PC-9 (cell line): ENCODE measurements around the gene DOCK11. TPM values are rescaled to one million over a fixed set of nuclear protein-coding genes. Genes with fewer than 3 reads are reported as not detected.

ENCODE experiments used
- BruUV-seq: library from RNA; stranded (reverse); fragments of 400-500 nt; replicated peaks from 2 replicates; lab custom pipeline; 2021; lab: Mats Ljungman, UMichigan
- CTCF ChIA-PET: fragments of 300-600 bp; sonication (Branson Sonifier 250); formaldehyde crosslinking; loops from one replicate; lab custom pipeline; 2022; ENCODE audit warnings: antibody characterized with exemption; lab: Charles Lee
- POLR2A ChIA-PET: fragments of 300-600 bp; sonication (Branson Sonifier 250); formaldehyde crosslinking; loops from one replicate; lab custom pipeline; 2022; ENCODE audit warnings: antibody characterized with exemption; ENCODE audit not compliant: unreplicated experiment; lab: Charles Lee
- DNase-seq, 2 experiments: peaks; one replicate each; pipeline versions ENCODE4 v3.0.0 to v3.0.0-alpha.2; 2015 to 2022; ENCODE audit warnings: mixed read lengths in 1 of 2
- H2AFZ ChIP-seq: fragments of 200-600 bp; sonication (generic); 2 replicates; pipeline ENCODE4 v1.8.1; 2017; ENCODE audit warnings: antibody characterized with exemption
- H3F3A ChIP-seq: fragments of 200-600 bp; sonication (generic); 2 replicates; pipeline ENCODE4 v1.8.1; 2017; ENCODE audit warnings: antibody characterized with exemption, mild to moderate bottlenecking, low read depth; ENCODE audit not compliant: insufficient read depth
- H3K27ac ChIP-seq: fragments of 200-600 bp; sonication (generic); 2 replicates; pipeline ENCODE4 v1.6.1; 2016; ENCODE audit warnings: mixed run types
- H3K27me3 ChIP-seq: fragments of 200-600 bp; sonication (generic); 2 replicates; pipeline ENCODE4 v1.6.1; 2016; ENCODE audit warnings: low read depth, mixed run types; ENCODE audit not compliant: insufficient read depth
- H3K36me3 ChIP-seq: fragments of 200-600 bp; sonication (generic); 2 replicates; pipeline ENCODE4 v1.6.1; 2016; ENCODE audit warnings: low read depth, mixed run types
- H3K4me1 ChIP-seq: fragments of 200-600 bp; sonication (generic); replicated peaks from 2 replicates; pipeline ENCODE4 v1.6.1; 2016; ENCODE audit warnings: mixed run types; ENCODE audit not compliant: insufficient read depth
- H3K4me2 ChIP-seq: fragments of 200-600 bp; sonication (generic); 2 replicates; pipeline ENCODE4 v1.6.1; 2017; ENCODE audit warnings: mixed run types
- H3K4me3 ChIP-seq: fragments of 200-600 bp; sonication (generic); 2 replicates; pipeline ENCODE4 v1.6.1; 2016; ENCODE audit warnings: mixed run types
- H3K79me2 ChIP-seq: fragments of 200-600 bp; sonication (generic); 2 replicates; pipeline ENCODE4 v1.6.1; 2017; ENCODE audit warnings: low read depth, mixed run types
- H3K9me2 ChIP-seq: fragments of 200-600 bp; sonication (generic); 2 replicates; pipeline ENCODE4 v1.8.1; 2017; ENCODE audit warnings: mild to moderate bottlenecking; ENCODE audit not compliant: insufficient read depth
- H3K9me3 ChIP-seq: fragments of 200-600 bp; sonication (generic); 2 replicates; pipeline ENCODE4 v1.8.1; 2016; ENCODE audit warnings: low read depth; ENCODE audit not compliant: insufficient read depth
- H4K20me1 ChIP-seq: fragments of 200-600 bp; sonication (generic); 2 replicates; pipeline ENCODE4 v1.8.1; 2017; ENCODE audit not compliant: insufficient read depth
- EZH2 ChIP-seq: fragments of 200-600 bp; sonication (generic); IDR thresholded peaks from 2 replicates; pipeline ENCODE4 v1.8.0; 2017; ENCODE audit warnings: antibody characterized with exemption, low read depth
- intact Hi-C: fragments of 100-400 bp; cut with micrococcal nuclease; formaldehyde crosslinking; loops from one replicate; pipeline ENCODE4 v1.10.0; 2022; ENCODE audit not compliant: unreplicated experiment
- total RNA-seq: library from RNA; stranded (reverse); gene quantifications from 2 replicates; pipeline ENCODE4 v1.2.3, GENCODE V29; 2021
- TF ChIP-seq, protein P1 (sequence below): fragments of 200-600 bp; sonication (generic); conservative IDR thresholded peaks from 2 replicates; pipeline ENCODE4 v1.6.1; 2017; ENCODE audit warnings: mixed run types, antibody characterized with exemption, mild to moderate bottlenecking, moderate library complexity

The DOCK11 gene
- total RNA-seq, 1 experiment from 2014 or later: 9.0 TPM

DNA sequence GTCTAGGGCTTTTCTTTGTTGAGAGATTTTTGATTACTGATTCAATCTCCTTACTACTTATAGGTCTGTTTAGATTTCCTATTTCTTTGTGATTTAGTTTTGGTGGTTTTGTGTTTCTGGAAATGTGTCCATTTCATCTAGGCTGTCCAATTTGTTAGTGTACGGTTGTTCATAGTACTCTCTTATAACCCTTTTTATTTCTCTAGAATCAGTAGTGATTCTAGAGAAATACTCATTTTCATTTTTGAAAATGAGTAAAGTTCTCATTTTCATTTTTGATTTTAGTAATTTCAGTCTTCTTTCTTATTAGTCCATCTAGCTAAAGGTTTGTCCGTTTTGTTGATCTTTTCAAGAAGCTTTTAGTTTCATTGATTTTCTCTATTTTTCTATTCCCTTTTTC lies 239.3 kb downstream of the DOCK11 start:
- Histone ChIP-seq H3K36me3 (peaks cover 20% of the 10 kb centered on the region), H3K4me2 (no peak overlapping the region), H3K9me3 (peaks cover 8% of the 10 kb centered on the region; the same call in 1 of the 2 replicates), H3F3A (peaks cover 18% of the 10 kb centered on the region; the same call in 1 of the 2 replicates), H2AFZ (no peak overlapping the region), H3K4me3 (no peak overlapping the region), H4K20me1 (no peaks in the 10 kb centered on the region), H3K27ac (no peak overlapping the region), H3K27me3 (no peaks in the 10 kb centered on the region), H3K4me1 (peaks cover 17% of the 10 kb centered on the region), H3K79me2 (peaks cover 89% of the 10 kb centered on the region), H3K9me2 (no peaks in the 10 kb centered on the region)
- no peak for DNase-seq
- intact Hi-C loops: no loop called here
- ChIA-PET CTCF (no interaction called here), POLR2A (no interaction called here)
- TF ChIP-seq EZH2: no peak
- TF ChIP-seq, protein P1, sequence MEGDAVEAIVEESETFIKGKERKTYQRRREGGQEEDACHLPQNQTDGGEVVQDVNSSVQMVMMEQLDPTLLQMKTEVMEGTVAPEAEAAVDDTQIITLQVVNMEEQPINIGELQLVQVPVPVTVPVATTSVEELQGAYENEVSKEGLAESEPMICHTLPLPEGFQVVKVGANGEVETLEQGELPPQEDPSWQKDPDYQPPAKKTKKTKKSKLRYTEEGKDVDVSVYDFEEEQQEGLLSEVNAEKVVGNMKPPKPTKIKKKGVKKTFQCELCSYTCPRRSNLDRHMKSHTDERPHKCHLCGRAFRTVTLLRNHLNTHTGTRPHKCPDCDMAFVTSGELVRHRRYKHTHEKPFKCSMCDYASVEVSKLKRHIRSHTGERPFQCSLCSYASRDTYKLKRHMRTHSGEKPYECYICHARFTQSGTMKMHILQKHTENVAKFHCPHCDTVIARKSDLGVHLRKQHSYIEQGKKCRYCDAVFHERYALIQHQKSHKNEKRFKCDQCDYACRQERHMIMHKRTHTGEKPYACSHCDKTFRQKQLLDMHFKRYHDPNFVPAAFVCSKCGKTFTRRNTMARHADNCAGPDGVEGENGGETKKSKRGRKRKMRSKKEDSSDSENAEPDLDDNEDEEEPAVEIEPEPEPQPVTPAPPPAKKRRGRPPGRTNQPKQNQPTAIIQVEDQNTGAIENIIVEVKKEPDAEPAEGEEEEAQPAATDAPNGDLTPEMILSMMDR: no peak
- BruUV-seq: no TSS peak

Other genes starting within 250 kb of the DOCK11 start
- gene WDR44, start 149.7 kb upstream of the DOCK11 start, total RNA-seq: 24.4 and 30.9 TPM in 2 replicates
- 85.3 and 106 TPM in 2 replicates for gene IL13RA1, start 231.8 kb downstream of the DOCK11 start, total RNA-seq